ENCODE measurements around the gene UNC80.
A peak's percentile ranks its signal among the peaks of the same experiment; 100 is the strongest.
"Not testable (repeated sequence)": the region's sequence is repeated elsewhere in the genome, so short reads cannot be mapped to it uniquely, and the experiment has no call there.

UNC80 gene

GRCh38 chr2:209771474-209772289 is at the start of gene UNC80:
Gene UNC80, plus strand, starts transcription at chr2:209771832. Its CDS starts 241 bp downstream, at chr2:209772073.
- peak; percentile 93 for DNase-seq (ENCODE audit: low spot score)

- DNase-seq (ENCODE audit: low spot score), result no peak
Observed at GRCh38 chr2:209726311-209726710, 45.3 kb upstream of the UNC80 start.

- no peak for DNase-seq (ENCODE audit: low spot score)
Observed at GRCh38 chr2:209727077-209727476, 44.6 kb upstream of the UNC80 start.

GRCh38 chr2:209734805-209735204 is 36.8 kb upstream of the UNC80 start:
- no peak for DNase-seq (ENCODE audit: low spot score)

- no peak for DNase-seq (ENCODE audit: low spot score)
Observed at GRCh38 chr2:209741953-209742352, 29.7 kb upstream of the UNC80 start.

GRCh38 chr2:209753020-209753419 is 18.6 kb upstream of the UNC80 start:
- DNase-seq (ENCODE audit: low spot score), result no peak

- no peak for DNase-seq (ENCODE audit: low spot score)
Observed at GRCh38 chr2:209757163-209757562, 14.5 kb upstream of the UNC80 start.

GRCh38 chr2:209761566-209761965 is 10.1 kb upstream of the UNC80 start:
- DNase-seq (ENCODE audit: low spot score), result no peak

GRCh38 chr2:209762563-209762962 is 9.1 kb upstream of the UNC80 start:
- DNase-seq (ENCODE audit: low spot score), result no peak

- no peak for DNase-seq (ENCODE audit: low spot score)
Observed at GRCh38 chr2:209763106-209763505, 8.5 kb upstream of the UNC80 start.

- DNase-seq (ENCODE audit: low spot score), result no peak
Observed at GRCh38 chr2:209766613-209767012, 5.0 kb upstream of the UNC80 start.

GRCh38 chr2:209767316-209767715 is 4.3 kb upstream of the UNC80 start:
- DNase-seq (ENCODE audit: low spot score), result no peak

GRCh38 chr2:209768557-209768956 is 3.1 kb upstream of the UNC80 start:
- no peak for DNase-seq (ENCODE audit: low spot score)

GRCh38 chr2:209772290-209772685 is 656 bp downstream of the UNC80 start:
- no peak for DNase-seq (ENCODE audit: low spot score)

GRCh38 chr2:209773377-209773776 is 1.7 kb downstream of the UNC80 start:
- no peak for DNase-seq (ENCODE audit: low spot score)

- no peak for DNase-seq (ENCODE audit: low spot score)
Observed at GRCh38 chr2:209787416-209787815, 15.8 kb downstream of the UNC80 start.

- DNase-seq (ENCODE audit: low spot score), result no peak
Observed at GRCh38 chr2:209788925-209789324, 17.3 kb downstream of the UNC80 start.

GRCh38 chr2:209790066-209790728 is 18.6 kb downstream of the UNC80 start:
- DNase-seq (ENCODE audit: low spot score), result no peak

GRCh38 chr2:209791151-209791550 is 19.5 kb downstream of the UNC80 start:
- DNase-seq (ENCODE audit: low spot score), result no peak

- not testable (repeated sequence) for DNase-seq (ENCODE audit: low spot score)
Observed at GRCh38 chr2:209795425-209795824, 23.8 kb downstream of the UNC80 start.

- no peak for DNase-seq (ENCODE audit: low spot score)
Observed at GRCh38 chr2:209805351-209805750, 33.7 kb downstream of the UNC80 start.

GRCh38 chr2:209806318-209806717 is 34.7 kb downstream of the UNC80 start:
- DNase-seq (ENCODE audit: low spot score), result no peak

- DNase-seq (ENCODE audit: low spot score), result no peak
Observed at GRCh38 chr2:209808521-209808920, 36.9 kb downstream of the UNC80 start.

- DNase-seq (ENCODE audit: low spot score), result no peak
Observed at GRCh38 chr2:209809256-209809655, 37.6 kb downstream of the UNC80 start.

Measured in AG20443 (cell line).